Trophoblast cell (in vitro differentiated cells and primary cell): ENCODE results near the gene SEC16A.

Source experiments
- DNase-seq, 2 donors: peaks; one replicate each; pipeline ENCODE4 v3.0.0-alpha.2; 2016
- H2AFZ ChIP-seq: 2 replicates; pipeline ENCODE4 v1.6.1; 2013; ENCODE audit warnings: low read length, moderate library complexity, mild to moderate bottlenecking; ENCODE audit not compliant: insufficient read depth, poor library complexity
- H2AK5ac ChIP-seq: 2 replicates; pipeline ENCODE4 v1.6.1; 2013; ENCODE audit warnings: mild to moderate bottlenecking, low read length
- H2BK120ac ChIP-seq: 2 replicates; pipeline ENCODE4 v1.6.1; 2013; ENCODE audit warnings: low read length, mild to moderate bottlenecking, moderate library complexity; ENCODE audit not compliant: insufficient read depth, poor library complexity
- H2BK12ac ChIP-seq: 2 replicates; pipeline ENCODE4 v1.6.1; 2013; ENCODE audit warnings: mild to moderate bottlenecking, low read length, moderate library complexity
- H2BK5ac ChIP-seq: 2 replicates; pipeline ENCODE4 v1.6.1; 2013; ENCODE audit warnings: low read length, low read depth, moderate library complexity, mild to moderate bottlenecking; ENCODE audit not compliant: poor library complexity
- H3K14ac ChIP-seq: 2 replicates; pipeline ENCODE4 v1.6.1; 2013; ENCODE audit warnings: mild to moderate bottlenecking, low read length
- H3K18ac ChIP-seq: 2 replicates; pipeline ENCODE4 v1.6.1; 2013; ENCODE audit warnings: mild to moderate bottlenecking, low read length
- H3K23ac ChIP-seq: 2 replicates; pipeline ENCODE4 v1.6.1; 2013; ENCODE audit warnings: low read length
- H3K27ac ChIP-seq: 2 replicates; pipeline ENCODE4 v1.5.1; 2013; ENCODE audit warnings: low read depth, mild to moderate bottlenecking, inconsistent platforms, low read length, moderate library complexity
- H3K27me3 ChIP-seq: 2 replicates; pipeline ENCODE4 v1.6.1; 2013; ENCODE audit warnings: inconsistent platforms, mild to moderate bottlenecking, low read length, moderate library complexity; ENCODE audit not compliant: insufficient read depth
- H3K36me3 ChIP-seq, 2 experiments: 1 replicate in 1 of 2; 2 replicates in 1 of 2; pipeline ENCODE4 v1.6.1; 2013; ENCODE audit warnings: low read length in 2 of 2, mild to moderate bottlenecking in 2 of 2, moderate library complexity in 1 of 2; ENCODE audit not compliant: insufficient read depth in 2 of 2, control insufficient read depth in 1 of 2
- H3K4ac ChIP-seq: 2 replicates; pipeline ENCODE4 v1.6.1; 2013; ENCODE audit warnings: low read depth, mild to moderate bottlenecking, low read length, moderate library complexity
- H3K4me1 ChIP-seq, 2 experiments: 1 replicate in 1 of 2; 2 replicates in 1 of 2; pipeline ENCODE4 v1.6.1; 2013; ENCODE audit warnings: low read length in 2 of 2, mild to moderate bottlenecking in 2 of 2, moderate library complexity in 1 of 2; ENCODE audit not compliant: insufficient read depth in 2 of 2, control insufficient read depth in 1 of 2
- H3K4me2 ChIP-seq: 2 replicates; pipeline ENCODE4 v1.6.1; 2013; ENCODE audit warnings: inconsistent platforms, mild to moderate bottlenecking, low read length, moderate library complexity
- H3K4me3 ChIP-seq: 2 replicates; pipeline ENCODE4 v1.5.1; 2013; ENCODE audit warnings: mild to moderate bottlenecking, low read depth, low read length, inconsistent platforms
- H3K79me1 ChIP-seq: one replicate; pipeline ENCODE4 v1.6.1; 2013; ENCODE audit warnings: low read length
- H3K79me2 ChIP-seq: 2 replicates; pipeline ENCODE4 v1.6.1; 2013; ENCODE audit warnings: low read length, mild to moderate bottlenecking; ENCODE audit not compliant: control insufficient read depth, insufficient read depth, poor library complexity
- H3K9ac ChIP-seq: 2 replicates; pipeline ENCODE4 v1.6.1; 2013; ENCODE audit warnings: mild to moderate bottlenecking, low read length
- H3K9me3 ChIP-seq: 2 replicates; pipeline ENCODE4 v1.6.1; 2013; ENCODE audit warnings: low read depth, mild to moderate bottlenecking, control low read depth, inconsistent platforms, low read length; ENCODE audit not compliant: insufficient read depth
- H4K12ac ChIP-seq: 2 replicates; pipeline ENCODE4 v1.6.1; 2013; ENCODE audit warnings: low read depth, mild to moderate bottlenecking, low read length, moderate library complexity
- H4K8ac ChIP-seq: 2 replicates; pipeline ENCODE4 v1.6.1; 2013; ENCODE audit warnings: low read depth, mild to moderate bottlenecking, low read length, moderate library complexity
- H4K91ac ChIP-seq: one replicate; pipeline ENCODE4 v1.6.1; 2013; ENCODE audit warnings: low read depth, mild to moderate bottlenecking, low read length, moderate library complexity
- WGBS: extraction: QIAGEN DNeasy Blood & Tissue Kit; methylation state at CpG from one replicate; pipeline ENCODE4 v1.1.7; 2013; ENCODE audit warnings: missing lambda C conversion rate; ENCODE audit not compliant: insufficient read length, insufficient coverage; ENCODE audit errors: extremely low coverage; 5-methylcytosine and 5-hydroxymethylcytosine counted together

Gene SEC16A

GRCh38 chr9:136405481-136405880 lies 77.4 kb downstream of the SEC16A start:
- Histone ChIP-seq H4K8ac (no peak overlapping the region), H2AK5ac (no peak overlapping the region), H2BK120ac (no peak overlapping the region), H2BK5ac (no peak overlapping the region), H3K4ac (no peak overlapping the region), H3K4me2 (no peak overlapping the region), H3K14ac (no peak overlapping the region), H3K9me3 (no peaks in the 10 kb centered on the region), H3K4me1 (peaks cover 20 to 22% of the 10 kb centered on the region in 2 experiments), H3K4me3 (no peak overlapping the region), H3K36me3 (peaks cover 40 to 43% of the 10 kb centered on the region in 2 experiments), H2AFZ (no peak overlapping the region), H3K27ac (no peak overlapping the region), H4K91ac (no peak overlapping the region), H3K27me3 (no peaks in the 10 kb centered on the region), H3K79me2 (peaks cover 7% of the 10 kb centered on the region), H3K18ac (no peak overlapping the region), H2BK12ac (no peak overlapping the region), H4K12ac (no peak overlapping the region), H3K9ac (no peak overlapping the region), H3K79me1 (peaks cover 9% of the 10 kb centered on the region), H3K23ac (no peak overlapping the region)
- no CpG with 5 or more reads among the region's 7 CpGs for WGBS
- DNase-seq, result no peak

GRCh38 chr9:136404801-136405136 lies 78.1 kb downstream of the SEC16A start:
- H3K9me3 ChIP-seq, result no peaks in the 10 kb centered on the region
- no peak overlapping the region for H4K8ac ChIP-seq
- H3K9ac ChIP-seq, result no peak overlapping the region
- no peak overlapping the region for H2BK5ac ChIP-seq
- no peak overlapping the region for H4K91ac ChIP-seq
- H3K4ac ChIP-seq, result no peak overlapping the region
- no CpG with 5 or more reads among the region's 14 CpGs for WGBS
- H3K18ac ChIP-seq, result no peak overlapping the region
- H2BK120ac ChIP-seq, result no peak overlapping the region
- no peak overlapping the region for H2AK5ac ChIP-seq
- peaks cover 40 to 43% of the 10 kb centered on the region in 2 experiments for H3K36me3 ChIP-seq
- no peak overlapping the region for H3K27ac ChIP-seq
- H3K4me2 ChIP-seq, result no peak overlapping the region
- no peak for DNase-seq
- peaks cover 4% of the 10 kb centered on the region for H3K79me2 ChIP-seq
- H3K4me1 ChIP-seq, result peaks cover 21 to 23% of the 10 kb centered on the region in 2 experiments
- H3K27me3 ChIP-seq, result no peaks in the 10 kb centered on the region
- peaks cover 5% of the 10 kb centered on the region for H3K79me1 ChIP-seq
- H3K14ac ChIP-seq, result no peak overlapping the region
- no peak overlapping the region for H3K4me3 ChIP-seq
- H3K23ac ChIP-seq, result no peak overlapping the region
- no peak overlapping the region for H4K12ac ChIP-seq
- H2BK12ac ChIP-seq, result no peak overlapping the region
- H2AFZ ChIP-seq, result no peak overlapping the region

GRCh38 chr9:136403915-136404800 lies 78.7 kb downstream of the SEC16A start:
- H2BK120ac ChIP-seq, result no peak overlapping the region
- peaks cover 5% of the 10 kb centered on the region for H3K79me1 ChIP-seq
- H3K9ac ChIP-seq, result no peak overlapping the region
- H3K36me3 ChIP-seq, result peaks cover 40 to 43% of the 10 kb centered on the region in 2 experiments
- H3K9me3 ChIP-seq, result no peaks in the 10 kb centered on the region
- H3K4ac ChIP-seq, result no peak overlapping the region
- H3K4me2 ChIP-seq, result no peak overlapping the region
- no peak overlapping the region for H3K27ac ChIP-seq
- peaks cover 8% of the 10 kb centered on the region for H3K79me2 ChIP-seq
- no peak overlapping the region for H2BK5ac ChIP-seq
- no peak overlapping the region for H4K8ac ChIP-seq
- no peak overlapping the region for H2AFZ ChIP-seq
- H3K4me3 ChIP-seq, result no peak overlapping the region
- no peak overlapping the region for H3K14ac ChIP-seq
- H3K4me1 ChIP-seq, result peaks cover 16 to 21% of the 10 kb centered on the region in 2 experiments
- H3K27me3 ChIP-seq, result no peaks in the 10 kb centered on the region
- no peak overlapping the region for H2BK12ac ChIP-seq
- H3K18ac ChIP-seq, result no peak overlapping the region
- H4K12ac ChIP-seq, result no peak overlapping the region
- no CpG with 5 or more reads among the region's 32 CpGs for WGBS
- no peak overlapping the region for H3K23ac ChIP-seq
- H2AK5ac ChIP-seq, result no peak overlapping the region
- DNase-seq, result no peak
- no peak overlapping the region for H4K91ac ChIP-seq

DNA sequence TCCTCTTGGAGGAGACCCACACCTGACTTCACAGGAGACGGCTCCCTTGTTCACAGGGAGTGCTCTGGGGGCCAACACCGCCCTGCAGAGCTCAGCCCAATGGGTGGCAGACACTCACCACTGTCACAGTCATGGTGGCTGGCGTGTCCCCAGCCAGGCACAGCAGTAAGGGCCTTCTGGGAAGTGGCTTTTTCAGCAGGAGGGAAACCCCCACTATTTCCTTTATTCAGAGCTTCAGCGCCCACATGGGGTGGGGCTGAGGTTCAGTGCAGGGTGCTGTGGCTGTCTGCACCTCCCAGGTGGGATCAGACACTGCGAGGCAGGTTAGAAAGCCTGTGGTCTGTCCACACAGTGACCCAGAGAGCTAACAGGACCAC lies 79.3 kb downstream of the SEC16A start:
- no peak overlapping the region for H3K4me3 ChIP-seq
- H3K36me3 ChIP-seq, result peaks cover 43 to 46% of the 10 kb centered on the region in 2 experiments
- no peak overlapping the region for H2BK5ac ChIP-seq
- H3K18ac ChIP-seq, result no peak overlapping the region
- DNase-seq, result no peak
- H4K12ac ChIP-seq, result no peak overlapping the region
- H3K27ac ChIP-seq, result no peak overlapping the region
- no peaks in the 10 kb centered on the region for H3K27me3 ChIP-seq
- H2AK5ac ChIP-seq, result no peak overlapping the region
- no peak overlapping the region for H2AFZ ChIP-seq
- no peak overlapping the region for H4K91ac ChIP-seq
- H3K23ac ChIP-seq, result no peak overlapping the region
- H3K79me1 ChIP-seq, result peaks cover 5% of the 10 kb centered on the region
- no peak overlapping the region for H2BK120ac ChIP-seq
- no peak overlapping the region for H2BK12ac ChIP-seq
- H3K9ac ChIP-seq, result no peak overlapping the region
- WGBS, result no CpG with 5 or more reads among the region's 5 CpGs
- H3K4me1 ChIP-seq, result peaks cover 16 to 28% of the 10 kb centered on the region in 2 experiments
- no peak overlapping the region for H4K8ac ChIP-seq
- no peak overlapping the region for H3K14ac ChIP-seq
- peaks cover 9% of the 10 kb centered on the region for H3K79me2 ChIP-seq
- no peak overlapping the region for H3K4me2 ChIP-seq
- H3K4ac ChIP-seq, result no peak overlapping the region
- no peaks in the 10 kb centered on the region for H3K9me3 ChIP-seq
